GM12878 (cell line): ENCODE data around the gene GSX1. TPM values are rescaled to one million over a fixed set of nuclear protein-coding genes. Genes with fewer than 3 reads are reported as not detected.

Source experiments
- ATAC-seq: fragments of 200-7000 bp; cut with Tn5 transposase; 3 replicates; pipeline ENCODE4 v1.9.1; 2020; ENCODE audit warnings: mild to moderate bottlenecking, moderate library complexity
- BruUV-seq: library from RNA; stranded (reverse); fragments of 400-500 nt; replicated peaks from 2 replicates; lab custom pipeline; 2021; lab: Mats Ljungman, UMichigan
- CTCF ChIA-PET: fragments of 300-600 bp; sonication (Branson Sonifier 250); formaldehyde crosslinking; extraction: SDS; loops from one replicate; lab custom pipeline; 2021; ENCODE audit warnings: inconsistent platforms; lab: Yijun Ruan, JAX
- POLR2A ChIA-PET: fragments of 350-600 bp; formaldehyde crosslinking; extraction: SDS; loops from one replicate; lab custom pipeline; 2021; ENCODE audit warnings: inconsistent platforms; lab: Charles Lee
- RAD21 ChIA-PET: fragments of 300-600 bp; sonication (Branson Sonifier 250); formaldehyde crosslinking; loops from one replicate; lab custom pipeline; 2023; ENCODE audit warnings: antibody characterized with exemption; ENCODE audit not compliant: unreplicated experiment; lab: Charles Lee
- SMC1A ChIA-PET: fragments of 300-600 bp; sonication (Branson Sonifier 250); formaldehyde crosslinking; loops from one replicate; lab custom pipeline; 2023; ENCODE audit not compliant: unreplicated experiment, uncharacterized antibody; lab: Charles Lee
- DNase-seq: peaks from one replicate; pipeline ENCODE4 v3.0.0-alpha.2; 2011; ENCODE audit warnings: low read depth, low spot score
- FAIRE-seq: peaks from 3 replicates; lab custom pipeline; 2011; peaks lifted over from hg19 to GRCh38; lab: Jason Lieb, UNC
- H2AFZ ChIP-seq: 2 replicates; pipeline ENCODE4 v1.6.0; 2011; ENCODE audit warnings: low read depth, low read length, control low read depth; ENCODE audit not compliant: control insufficient read depth
- H3K27ac ChIP-seq: 2 replicates; pipeline ENCODE4 v1.5.1; 2011; ENCODE audit warnings: control low read depth; ENCODE audit not compliant: control insufficient read depth, insufficient read depth
- H3K27me3 ChIP-seq, 2 experiments: replicated peaks in 1 of 2; 2 replicates each; pipeline versions ENCODE4 v1.6.0 to v1.6.1; 2011; ENCODE audit warnings: low read length in 1 of 2; ENCODE audit not compliant: control insufficient read depth in 2 of 2, insufficient read depth in 2 of 2
- H3K36me3 ChIP-seq, 2 experiments: 2 replicates each; pipeline ENCODE4 v1.5.1; 2011; ENCODE audit warnings: low read length in 1 of 2; ENCODE audit not compliant: control insufficient read depth in 2 of 2, insufficient read depth in 2 of 2
- H3K4me1 ChIP-seq: 2 replicates; pipeline ENCODE4 v1.6.1; 2011; ENCODE audit warnings: mild to moderate bottlenecking, low read length, moderate library complexity, mixed read lengths; ENCODE audit not compliant: control insufficient read depth, insufficient read depth
- H3K4me2 ChIP-seq: 2 replicates; pipeline ENCODE4 v1.6.0; 2011; ENCODE audit warnings: control low read depth; ENCODE audit not compliant: control insufficient read depth, insufficient read depth
- H3K4me3 ChIP-seq: fragments of 200-600 bp; sonication (generic); 2 replicates; pipeline ENCODE4 v1.5.1; 2016
- H3K79me2 ChIP-seq: 2 replicates; pipeline ENCODE4 v1.6.0; 2011; ENCODE audit warnings: low read length; ENCODE audit not compliant: control insufficient read depth, insufficient read depth
- H3K9ac ChIP-seq: 2 replicates; pipeline ENCODE4 v1.8.0; 2011; ENCODE audit warnings: low read length, control low read depth, mixed read lengths; ENCODE audit not compliant: control insufficient read depth, insufficient read depth
- H3K9me3 ChIP-seq: replicated peaks from 3 replicates; pipeline ENCODE4 v1.5.1; 2011; ENCODE audit warnings: mild to moderate bottlenecking, low read length; ENCODE audit not compliant: control insufficient read depth, insufficient read depth
- H4K20me1 ChIP-seq: 2 replicates; pipeline ENCODE4 v1.6.0; 2011; ENCODE audit not compliant: control insufficient read depth, insufficient read depth
- HDAC6 ChIP-seq: fragments of 200-600 bp; sonication (generic); IDR thresholded peaks from one replicate; pipeline ENCODE4 v1.8.0; 2017; ENCODE audit warnings: antibody characterized with exemption; ENCODE audit not compliant: unreplicated experiment
- IRF3 ChIP-seq: fragments of 450-650 bp; IDR thresholded peaks from 2 replicates; pipeline ENCODE4 v1.6.1; 2014; ENCODE audit warnings: mild to moderate bottlenecking
- SUZ12 ChIP-seq: fragments of 200-600 bp; sonication (generic); IDR thresholded peaks from one replicate; pipeline ENCODE4 v1.6.1; 2018; ENCODE audit warnings: antibody characterized with exemption, mild to moderate bottlenecking; ENCODE audit not compliant: unreplicated experiment
- TCF3 ChIP-seq: IDR thresholded peaks from 2 replicates; pipeline ENCODE4 v1.6.1; 2012; ENCODE audit warnings: low read depth, mild to moderate bottlenecking, low read length, borderline replicate concordance; ENCODE audit not compliant: insufficient read depth
- USF1 ChIP-seq: IDR thresholded peaks from 2 replicates; pipeline ENCODE4 v1.6.1; 2011; ENCODE audit warnings: borderline replicate concordance, low read depth, mild to moderate bottlenecking, moderate library complexity, mixed read lengths, low read length; ENCODE audit not compliant: insufficient read depth; ENCODE audit errors: extremely low read length
- ZZZ3 ChIP-seq: IDR thresholded peaks from 2 replicates; pipeline ENCODE4 v1.6.1; 2011; ENCODE audit warnings: low read depth; ENCODE audit not compliant: control insufficient read depth, insufficient read length
- WGBS: methylation state at CpG from one replicate; pipeline ENCODE4 v1.1.6; 2016; ENCODE audit warnings: low lambda C conversion rate; ENCODE audit not compliant: insufficient replicate concordance, insufficient coverage; ENCODE audit errors: missing lambda C conversion rate; 5-methylcytosine and 5-hydroxymethylcytosine counted together
- in situ Hi-C: fragments of 300-500 bp; cut with MboI; formaldehyde crosslinking; loops from 9 replicates; pipeline ENCODE4 v1.14.3; 2018; ENCODE audit warnings: mixed read lengths
- intact Hi-C: fragments of 100-400 bp; cut with micrococcal nuclease; formaldehyde crosslinking; loops from one replicate; pipeline ENCODE4 v1.14.2; 2022; ENCODE audit not compliant: unreplicated experiment
- polyA plus RNA-seq, 11 experiments: library from polyadenylated mRNA; depleted of rRNA in 4 of 11; unstranded in 6 of 11; stranded (reverse) in 5 of 11; fragments of >200 nt; fragmentation: Nextera tagmentation in 4 of 11; fragmentation: Illumina TruSeq in 1 of 11; extraction: Ambion mirVana in 4 of 11; extraction: Trizol in 1 of 11; gene quantifications; 1 replicate in 1 of 11; 2 replicates in 10 of 11; pipeline versions ENCODE4 v1.2.1 to v1.2.3, GENCODE V29; 2011 to 2016; ENCODE audit warnings: inconsistent platforms in 2 of 11, missing spikeins in 2 of 11, low read depth in 1 of 11
- total RNA-seq, 4 experiments: library from RNA; depleted of rRNA in 3 of 4; stranded (reverse); fragments of >200 nt in 3 of 4; fragmentation: Illumina TruSeq in 1 of 4; extraction: Trizol in 1 of 4; gene quantifications; 2 replicates each; pipeline versions ENCODE4 v1.2.1 to v1.2.3, GENCODE V29; 2013 to 2021
- TF ChIP-seq, protein P1 (sequence below): IDR thresholded peaks from 2 replicates; pipeline ENCODE4 v1.6.1; 2011; ENCODE audit warnings: borderline replicate concordance, low read depth, mild to moderate bottlenecking, moderate library complexity, low read length; ENCODE audit not compliant: insufficient read depth, poor library complexity, severe bottlenecking

Gene GSX1
- total and polyA plus RNA-seq, 10 of the 15 experiments (the other 5 are each of a cell fraction or from before 2014, with no cell fraction given) = not detected

GRCh38 chr13:27791901-27792392, 336 bp upstream of the GSX1 start:
- Histone ChIP-seq H3K27ac (no peak overlapping the region), H3K9me3 (no peaks in the 10 kb centered on the region; the same call in 2 of the 3 replicates), H3K4me3 (no peak overlapping the region), H3K4me2 (no peak overlapping the region), H3K9ac (no peak overlapping the region), H3K36me3 (no peaks in the 10 kb centered on the region), H3K79me2 (no peaks in the 10 kb centered on the region), H3K4me1 (no peaks in the 10 kb centered on the region), H3K27me3 (peaks cover 21 to 31% of the 10 kb centered on the region in 2 experiments), H2AFZ (no peak overlapping the region), H4K20me1 (no peaks in the 10 kb centered on the region)
- TF ChIP-seq SUZ12 = peak; percentile 53
- TF ChIP-seq, protein P1, sequence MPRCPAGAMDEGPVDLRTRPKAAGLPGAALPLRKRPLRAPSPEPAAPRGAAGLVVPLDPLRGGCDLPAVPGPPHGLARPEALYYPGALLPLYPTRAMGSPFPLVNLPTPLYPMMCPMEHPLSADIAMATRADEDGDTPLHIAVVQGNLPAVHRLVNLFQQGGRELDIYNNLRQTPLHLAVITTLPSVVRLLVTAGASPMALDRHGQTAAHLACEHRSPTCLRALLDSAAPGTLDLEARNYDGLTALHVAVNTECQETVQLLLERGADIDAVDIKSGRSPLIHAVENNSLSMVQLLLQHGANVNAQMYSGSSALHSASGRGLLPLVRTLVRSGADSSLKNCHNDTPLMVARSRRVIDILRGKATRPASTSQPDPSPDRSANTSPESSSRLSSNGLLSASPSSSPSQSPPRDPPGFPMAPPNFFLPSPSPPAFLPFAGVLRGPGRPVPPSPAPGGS = no peak
- ChIA-PET CTCF (interaction anchor here (1.3 kb wide), 1 partner anchor 35 kb away, joined by 3 read pairs; no protein-coding TSS in a partner anchor), POLR2A (no interaction called here), SMC1A (no interaction called here), RAD21 (no interaction called here)
- no TSS peak for BruUV-seq
- DNase-seq (no peak), ATAC-seq (no peak), FAIRE-seq (no peak)
- in situ Hi-C loops (no loop called here), intact Hi-C loops (no loop called here)
- WGBS = 40% methylated on average over 22 of the region's 22 CpGs

GRCh38 chr13:27793507-27794367, 1.5 kb downstream of the GSX1 start:
- no peaks in the 10 kb centered on the region for H3K4me1 ChIP-seq
- H3K36me3 ChIP-seq = no peaks in the 10 kb centered on the region
- SMC1A ChIA-PET = no interaction called here
- no peaks in the 10 kb centered on the region; the same call in 2 of the 3 replicates for H3K9me3 ChIP-seq
- CTCF ChIA-PET = no interaction called here
- DNase-seq (no peak), ATAC-seq (no peak), FAIRE-seq (no peak)
- 56% methylated on average over 57 of the region's 63 CpGs for WGBS
- POLR2A ChIA-PET = no interaction called here
- H3K27me3 ChIP-seq = peaks cover 27 to 29% of the 10 kb centered on the region in 2 experiments
- no peak overlapping the region for H3K9ac ChIP-seq
- no peak overlapping the region for H2AFZ ChIP-seq
- RAD21 ChIA-PET = no interaction called here
- no peaks in the 10 kb centered on the region for H4K20me1 ChIP-seq
- no TSS peak for BruUV-seq
- no peak overlapping the region for H3K27ac ChIP-seq
- no peak overlapping the region for H3K4me3 ChIP-seq
- no peak overlapping the region for H3K4me2 ChIP-seq
- intact Hi-C loops (no loop called here), in situ Hi-C loops (no loop called here)
- no peaks in the 10 kb centered on the region for H3K79me2 ChIP-seq
- no peak for TF ChIP-seq IRF3
- no peak for TF ChIP-seq TCF3
- no peak for TF ChIP-seq ZZZ3
- TF ChIP-seq HDAC6 = no peak
- TF ChIP-seq USF1 = no peak
